GM04504 (cell line): Measurements from ENCODE around the gene TMA16.
"Not testable (repeated sequence)": the region's sequence is repeated elsewhere in the genome, so short reads cannot be mapped to it uniquely, and the experiment has no call there.

Experiments used
- DNase-seq: peaks from one replicate; pipeline ENCODE4 v3.0.0-alpha.2; 2012; ENCODE audit warnings: low read depth

TMA16 gene

DNA sequence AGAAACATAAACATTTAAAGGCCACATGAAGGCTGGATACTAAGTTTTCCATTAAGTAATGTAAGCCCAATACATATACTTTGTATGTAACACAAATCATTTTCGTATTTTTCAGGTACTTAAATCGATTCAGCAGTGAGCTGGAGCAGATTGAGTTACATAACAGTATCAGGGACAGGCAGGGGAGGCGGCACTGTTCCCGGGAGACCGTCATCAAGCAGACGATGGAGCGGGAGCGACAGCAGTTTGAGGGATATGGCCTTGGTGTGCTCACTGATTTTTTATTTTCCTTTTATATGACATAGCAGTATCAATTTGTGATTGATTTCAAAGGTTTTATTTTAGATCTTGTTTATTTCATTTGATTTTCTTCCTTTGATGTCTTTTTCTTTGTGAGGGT, 20.7 kb downstream of the TMA16 start:
- DNase-seq, result no peak

DNA sequence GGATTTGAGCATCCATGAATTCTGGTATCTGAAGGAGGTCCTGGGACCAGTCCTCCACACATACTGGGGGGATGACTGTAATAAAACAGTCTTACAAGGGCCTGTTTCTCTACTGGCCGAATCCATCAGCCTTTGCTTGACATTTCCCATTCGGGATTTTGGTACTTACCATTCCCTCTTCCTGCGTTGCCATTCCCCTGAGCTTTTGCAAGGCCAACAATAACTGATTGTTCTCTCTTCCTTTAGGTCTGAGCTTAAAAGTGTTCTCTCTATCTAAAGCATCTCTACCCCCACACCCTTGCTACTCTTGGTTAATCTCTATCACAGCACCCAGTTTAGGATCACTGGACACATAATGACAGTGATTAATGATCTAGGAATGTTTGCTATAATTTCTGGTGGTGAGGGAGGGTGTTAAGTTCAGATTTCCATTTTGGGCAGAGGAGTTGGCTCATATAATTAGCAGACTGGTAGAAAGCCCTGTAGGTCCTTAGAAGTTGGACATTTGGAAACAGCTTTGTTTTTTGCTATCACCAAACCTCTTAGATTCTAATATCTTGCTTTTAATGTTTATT, 29.4 kb downstream of the TMA16 start:
- DNase-seq, result no peak

- DNase-seq, result no peak
Measured at GRCh38 chr4:163525982-163526381, 31.5 kb downstream of the TMA16 start.

DNA sequence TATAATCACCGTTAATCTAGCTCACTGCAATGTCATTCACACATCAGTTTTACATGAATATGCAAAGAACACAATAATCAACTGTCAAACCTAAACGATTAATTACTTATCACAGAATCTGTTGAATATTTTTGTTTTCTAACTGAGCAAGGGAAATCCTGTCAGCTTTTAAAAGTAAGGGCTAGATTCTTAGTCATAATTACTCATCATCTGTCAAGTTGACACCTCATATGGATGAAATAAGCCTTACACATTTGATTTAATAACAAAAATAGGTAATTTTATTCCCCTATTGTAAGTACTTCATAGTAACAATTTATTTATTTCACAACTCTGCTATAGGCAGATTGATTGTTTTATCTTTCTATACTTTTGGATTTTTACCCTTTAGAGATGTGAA, 32.7 kb downstream of the TMA16 start:
- DNase-seq, result no peak

DNA sequence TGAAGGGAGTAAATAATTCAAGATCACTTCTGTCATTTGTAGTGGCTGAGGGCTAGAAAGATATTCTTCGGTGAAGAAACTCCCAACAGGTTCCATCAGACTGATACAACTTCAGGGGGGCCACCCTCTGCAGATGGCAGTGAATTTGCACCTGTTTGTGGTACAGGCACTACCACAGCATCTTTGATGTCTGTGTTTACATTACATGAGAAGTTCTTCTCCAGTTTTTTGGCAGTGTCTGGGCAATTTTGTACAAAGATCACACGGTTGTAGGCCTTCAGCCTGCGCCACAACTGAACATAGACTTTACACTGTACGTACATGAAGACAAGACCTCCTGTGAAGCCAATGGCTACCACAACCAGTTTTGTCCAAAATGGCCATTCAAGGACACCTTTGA, 34.2 kb downstream of the TMA16 start:
- DNase-seq, result no peak

GRCh38 chr4:163534056-163534455, 39.6 kb downstream of the TMA16 start:
- no peak for DNase-seq

GRCh38 chr4:163535657-163536056, 41.2 kb downstream of the TMA16 start:
- no peak for DNase-seq

GRCh38 chr4:163536091-163536490, 41.6 kb downstream of the TMA16 start:
- DNase-seq, result no peak

DNA sequence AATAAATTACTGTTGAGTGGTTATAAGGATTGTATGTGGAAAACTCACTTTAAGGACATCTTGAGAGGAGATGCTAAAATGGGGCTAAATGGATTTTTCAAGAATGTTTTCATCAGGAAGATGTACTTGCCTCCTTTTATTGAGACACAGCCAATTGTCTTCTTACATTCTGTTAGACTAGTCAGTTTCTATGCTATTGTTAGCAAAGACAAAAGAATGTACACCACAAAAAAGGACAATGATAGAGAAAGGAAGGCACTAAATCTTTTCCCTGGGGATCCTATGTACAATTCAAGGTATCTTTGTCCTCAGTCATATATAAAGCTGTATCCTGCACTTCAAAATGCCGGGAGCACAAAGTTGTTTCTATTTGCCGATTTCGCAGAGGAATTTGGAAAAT, 42.6 kb downstream of the TMA16 start:
- DNase-seq, result no peak

GRCh38 chr4:163538820-163539219, 44.3 kb downstream of the TMA16 start:
- DNase-seq, result not testable (repeated sequence)

DNA sequence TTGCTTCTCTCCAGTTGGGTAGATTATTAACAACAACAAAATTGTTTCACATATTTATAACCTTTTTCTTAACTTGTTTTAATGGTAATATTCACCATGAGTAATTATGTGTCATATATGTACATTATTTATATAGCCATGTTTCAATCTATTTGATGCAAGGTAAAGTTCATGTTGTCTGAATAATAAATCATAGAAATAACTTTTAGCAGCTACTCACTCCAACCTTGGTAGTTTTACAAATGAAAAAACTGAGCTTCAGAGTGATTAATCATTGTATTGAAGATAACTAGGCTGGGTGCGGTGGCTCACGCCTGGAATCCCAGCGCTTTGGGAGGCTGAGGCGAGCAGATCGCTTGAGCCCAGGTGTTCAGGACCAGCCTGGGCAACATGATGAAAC, 46.0 kb downstream of the TMA16 start:
- no peak for DNase-seq

DNA sequence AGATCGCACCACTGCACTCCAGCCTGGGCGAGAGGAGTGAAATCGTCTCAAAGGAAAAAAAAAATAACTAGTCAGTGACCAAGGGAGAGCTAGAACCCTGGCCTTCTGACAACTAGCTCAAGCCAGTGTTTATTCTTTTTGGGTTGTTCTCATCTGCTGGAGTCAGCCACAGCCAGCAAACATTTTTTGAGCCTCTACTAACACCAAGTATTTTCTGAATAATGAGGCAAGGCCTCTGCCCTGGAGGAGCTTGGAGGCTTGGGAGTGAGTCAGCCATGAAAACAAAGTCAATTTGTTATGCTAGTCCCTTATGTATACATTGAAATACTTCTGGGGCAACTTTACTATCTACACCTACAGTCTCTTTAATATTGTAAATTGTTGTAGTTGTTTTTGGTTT, 46.5 kb downstream of the TMA16 start:
- DNase-seq, result peak; percentile 36

DNA sequence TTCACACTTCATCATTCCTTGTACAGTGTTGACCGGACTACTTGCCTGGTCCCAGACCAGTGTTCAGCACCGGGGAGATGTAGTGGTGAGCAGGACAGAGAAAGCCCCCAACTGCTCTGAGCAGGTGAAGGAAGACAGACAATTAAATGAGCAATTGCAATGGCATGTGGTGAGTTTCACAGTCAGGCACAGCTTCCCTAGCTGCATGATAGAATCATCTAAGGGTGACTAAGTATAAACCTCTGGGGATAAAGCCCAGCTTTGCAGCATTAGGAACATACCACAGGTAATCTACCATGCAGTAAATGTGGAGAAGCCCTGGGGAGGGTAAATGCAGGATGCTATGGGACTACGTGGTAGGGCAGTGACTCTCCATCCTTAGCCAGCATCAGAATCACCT, 47.8 kb downstream of the TMA16 start:
- DNase-seq, result peak; percentile 25

GRCh38 chr4:163544407-163545038, 50.0 kb downstream of the TMA16 start:
- DNase-seq, result peak; percentile 13

DNA sequence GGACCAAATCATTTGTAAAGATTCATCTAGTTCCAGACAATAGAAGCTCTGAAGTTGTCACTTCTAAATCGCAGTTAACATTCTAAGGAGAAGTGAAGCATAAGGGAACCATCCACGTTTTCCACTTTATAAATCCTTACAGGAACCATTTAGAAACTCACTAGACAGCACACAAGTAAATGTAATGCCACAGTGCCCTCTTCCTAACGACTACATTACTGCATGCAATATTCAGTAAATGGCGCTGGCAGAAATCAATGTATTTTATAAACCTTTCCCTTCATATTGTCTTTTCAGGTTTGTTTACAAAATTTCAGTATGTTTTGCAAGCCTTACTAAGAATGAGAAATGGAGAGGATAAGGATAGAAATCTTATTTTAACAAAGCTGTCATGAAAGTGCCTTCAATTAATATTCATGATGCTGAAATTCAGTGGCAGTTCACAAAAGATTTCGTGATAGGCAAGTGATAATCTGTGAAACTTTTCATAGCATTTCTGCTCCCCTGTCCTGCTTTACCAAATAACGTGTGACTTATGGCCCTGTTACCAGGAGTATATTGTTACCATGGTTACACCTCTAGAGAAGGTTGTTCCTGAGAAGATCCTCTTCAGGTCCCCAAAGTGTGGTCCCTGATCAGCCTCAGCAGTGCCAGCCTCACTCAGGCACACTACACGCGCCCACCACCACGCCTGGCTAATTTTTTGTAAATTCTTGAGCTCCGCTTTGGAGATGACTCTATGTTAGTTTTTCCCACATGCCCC, 54.2 kb downstream of the TMA16 start:
- DNase-seq, result peak; percentile 22

- DNase-seq, result no peak
Measured at GRCh38 chr4:163550869-163551267, 56.4 kb downstream of the TMA16 start.

DNA sequence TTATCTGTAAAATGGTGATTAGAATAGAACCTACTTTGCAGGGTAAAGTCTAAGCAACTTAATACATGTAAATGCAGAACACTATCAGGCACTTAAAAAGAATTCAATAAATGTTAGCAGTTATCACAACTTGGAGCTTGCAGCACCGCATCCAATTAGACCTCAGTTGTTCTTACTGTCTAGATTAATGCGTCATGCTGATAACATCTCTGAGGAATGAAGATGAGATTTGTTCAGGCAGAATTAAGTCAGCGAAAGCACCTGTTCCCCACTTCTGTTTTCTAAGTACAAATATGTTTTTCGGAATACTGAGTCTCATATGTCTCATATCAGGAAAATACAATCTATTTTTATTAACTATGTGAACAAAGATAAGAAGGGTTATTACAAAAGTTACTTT, 58.7 kb downstream of the TMA16 start:
- DNase-seq, result no peak

- DNase-seq, result no peak
Measured at GRCh38 chr4:163554870-163555465, 60.5 kb downstream of the TMA16 start.

GRCh38 chr4:163556177-163556576, 61.7 kb downstream of the TMA16 start:
- DNase-seq, result no peak

- no peak for DNase-seq
Measured at GRCh38 chr4:163556650-163557391, 62.3 kb downstream of the TMA16 start.

GRCh38 chr4:163558539-163559044, 64.1 kb downstream of the TMA16 start:
- no peak for DNase-seq

DNA sequence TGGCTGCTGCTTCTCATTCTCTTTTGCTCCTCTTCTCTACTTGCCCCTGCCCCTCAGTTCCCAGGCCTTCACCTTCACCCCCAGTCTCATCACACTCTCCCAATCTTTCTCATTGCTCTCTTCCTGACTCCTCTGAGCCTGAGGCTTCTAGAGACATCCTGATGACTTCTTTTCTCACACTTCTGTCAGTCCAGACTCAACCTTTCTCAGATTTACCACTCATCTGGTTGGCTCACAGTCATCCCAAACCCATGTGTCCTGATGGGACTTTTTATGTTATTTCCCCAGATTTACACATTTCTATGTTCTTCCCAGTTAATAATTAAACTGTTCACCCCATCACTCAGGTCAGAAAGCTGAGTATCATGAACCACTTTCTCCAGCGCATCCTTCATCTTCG, 68.0 kb downstream of the TMA16 start:
- DNase-seq, result no peak
